ENCODE data around the gene CACNB4.

GRCh38 chr2:151842830-151843690 lies 255.8 kb downstream of the CACNB4 start:
- TF ChIP-seq POLR2AphosphoS5 (IDR thresholded peaks at IDR 0.05) (no peak), POLR2A (IDR thresholded peaks at IDR 0.05) (no peak)
